Activated naive CD4-positive, alpha-beta T cell treated with anti-CD3 and anti-CD28 coated beads, Interleukin-2, amount 50 U/mL, for 72 hours (primary cell): ENCODE data around the gene BEND5. TPM values are rescaled to one million over a fixed set of nuclear protein-coding genes. Genes with fewer than 3 reads are reported as not detected.

ENCODE experiments used
- ATAC-seq, 2 donors: fragments of 150-1000 bp; cut with Tn5 transposase; 2 replicates each; pipeline ENCODE4 v1.10.0; 2021; ENCODE audit warnings: mild to moderate bottlenecking in 2 of 2, moderate library complexity in 2 of 2
- DNase-seq, 2 donors: peaks; one replicate each; pipeline ENCODE4 v3.0.0; 2021 to 2022; ENCODE audit warnings: low spot score in 2 of 2
- H3K27ac Mint-ChIP-seq, 2 donors: one replicate each; pipeline ENCODE4 v1.8.0; 2022; ENCODE audit warnings: mild to moderate bottlenecking in 2 of 2, mixed read lengths in 2 of 2
- H3K36me3 Mint-ChIP-seq, 2 donors: one replicate each; pipeline ENCODE4 v1.8.0; 2022; ENCODE audit warnings: mixed read lengths in 2 of 2
- H3K9me3 Mint-ChIP-seq, 2 donors: one replicate each; pipeline ENCODE4 v1.8.0; 2022; ENCODE audit warnings: mixed read lengths in 2 of 2
- total RNA-seq, 2 donors: library from RNA; stranded (reverse); gene quantifications; one replicate each; pipeline ENCODE4 v1.2.3, GENCODE V29; 2022

The BEND5 gene
- total RNA-seq, 2 donors from 2014 or later = 0.73 to 51.0 TPM

DNA sequence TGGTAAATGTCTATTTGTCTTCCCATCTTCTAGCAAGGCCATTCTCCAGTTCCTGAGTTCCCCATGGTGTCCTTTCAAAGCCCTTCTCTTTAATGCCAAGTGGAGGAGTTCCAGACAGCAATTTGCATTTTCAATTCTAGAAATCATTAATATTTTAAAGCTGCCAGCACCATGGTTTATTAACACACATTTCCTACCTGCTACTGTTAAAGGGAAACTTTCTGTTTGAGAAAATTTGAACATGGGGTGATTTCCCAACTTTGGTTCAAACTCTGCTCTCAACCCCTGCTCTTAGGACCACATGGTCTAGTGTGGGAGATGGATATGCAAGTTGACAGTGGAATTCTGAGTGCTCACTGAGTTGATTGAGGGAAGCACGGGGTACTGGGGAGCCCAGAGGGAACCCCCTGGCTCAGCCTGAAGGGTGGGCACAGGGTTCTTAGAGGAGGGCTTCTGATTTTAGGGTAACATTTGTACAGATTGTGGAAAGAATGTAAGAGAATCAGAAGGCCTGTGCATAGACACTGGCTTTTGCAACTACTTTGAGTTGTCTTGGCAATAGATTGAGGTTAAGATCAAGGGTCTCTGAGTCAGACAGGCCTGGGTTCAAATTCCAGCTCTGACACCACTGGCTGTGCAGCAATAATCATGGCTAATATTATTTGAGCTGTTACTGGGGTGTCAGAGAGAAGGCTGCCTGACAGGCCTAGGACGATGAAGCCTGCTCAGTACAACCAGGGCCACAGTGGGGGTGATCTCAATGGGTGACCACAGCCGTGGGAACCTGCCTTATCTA is 97.8 kb downstream of the BEND5 start:
- DNase-seq (no peak), ATAC-seq (no peak)
- no peaks in the 10 kb centered on the region for H3K36me3 Mint-ChIP-seq
- no peak overlapping the region for H3K27ac Mint-ChIP-seq
- H3K9me3 Mint-ChIP-seq = no peaks in the 10 kb centered on the region
